HG02973 (cell line): ENCODE data around the gene NLK.
"Not testable (repeated sequence)": the region's sequence is repeated elsewhere in the genome, so short reads cannot be mapped to it uniquely, and the experiment has no call there.

Experiments
- ATAC-seq: cut with Tn5 transposase; IDR thresholded peaks from one replicate; pipeline ENCODE4 v1.9.1; 2021; ENCODE audit warnings: moderate library complexity; ENCODE audit not compliant: unreplicated experiment

NLK gene

GRCh38 chr17:28147017-28147416 is 104.5 kb downstream of the NLK start:
- no peak for ATAC-seq

GRCh38 chr17:28151001-28151400 is 108.5 kb downstream of the NLK start:
- ATAC-seq = no peak

- no peak for ATAC-seq
These were observed 111.7 kb downstream of the NLK start for GRCh38 chr17:28154214-28154613.

- not testable (repeated sequence) for ATAC-seq
These were observed 112.9 kb downstream of the NLK start for GRCh38 chr17:28155405-28155804.

GRCh38 chr17:28159004-28159403 is 116.5 kb downstream of the NLK start:
- ATAC-seq = no peak

GRCh38 chr17:28159924-28160323 is 117.4 kb downstream of the NLK start:
- ATAC-seq = no peak

GRCh38 chr17:28160610-28161009 is 118.1 kb downstream of the NLK start:
- no peak for ATAC-seq

- no peak for ATAC-seq
These were observed 118.8 kb downstream of the NLK start for GRCh38 chr17:28161311-28161710.

- ATAC-seq = no peak
These were observed 124.0 kb downstream of the NLK start for GRCh38 chr17:28166478-28166877.

GRCh38 chr17:28169621-28170349 is 127.3 kb downstream of the NLK start:
- no peak for ATAC-seq

- ATAC-seq = no peak
These were observed 128.3 kb downstream of the NLK start for GRCh38 chr17:28170771-28171170.

GRCh38 chr17:28173031-28173561 is 130.6 kb downstream of the NLK start:
- no peak for ATAC-seq

- no peak for ATAC-seq
These were observed 131.3 kb downstream of the NLK start for GRCh38 chr17:28173801-28174200.

GRCh38 chr17:28174352-28175046 is 132.0 kb downstream of the NLK start:
- no peak for ATAC-seq

GRCh38 chr17:28177351-28177750 is 134.9 kb downstream of the NLK start:
- no peak for ATAC-seq

GRCh38 chr17:28178800-28179199 is 136.3 kb downstream of the NLK start:
- no peak for ATAC-seq

- no peak for ATAC-seq
These were observed 138.0 kb downstream of the NLK start for GRCh38 chr17:28180449-28180848.

GRCh38 chr17:28181568-28181967 is 139.1 kb downstream of the NLK start:
- ATAC-seq = no peak

GRCh38 chr17:28182559-28182958 is 140.1 kb downstream of the NLK start:
- ATAC-seq = no peak

- no peak for ATAC-seq
These were observed 143.2 kb downstream of the NLK start for GRCh38 chr17:28185658-28186057.

GRCh38 chr17:28186472-28186871 is 144.0 kb downstream of the NLK start:
- not testable (repeated sequence) for ATAC-seq

- ATAC-seq = no peak
These were observed 145.5 kb downstream of the NLK start for GRCh38 chr17:28187931-28188330.
